HG03039 (cell line): Measurements from ENCODE around the gene CAPN13.

Source experiments
- ATAC-seq: cut with Tn5 transposase; IDR thresholded peaks from one replicate; pipeline ENCODE4 v1.9.1; 2021; ENCODE audit warnings: mild to moderate bottlenecking, moderate library complexity; ENCODE audit not compliant: unreplicated experiment

Gene CAPN13

DNA sequence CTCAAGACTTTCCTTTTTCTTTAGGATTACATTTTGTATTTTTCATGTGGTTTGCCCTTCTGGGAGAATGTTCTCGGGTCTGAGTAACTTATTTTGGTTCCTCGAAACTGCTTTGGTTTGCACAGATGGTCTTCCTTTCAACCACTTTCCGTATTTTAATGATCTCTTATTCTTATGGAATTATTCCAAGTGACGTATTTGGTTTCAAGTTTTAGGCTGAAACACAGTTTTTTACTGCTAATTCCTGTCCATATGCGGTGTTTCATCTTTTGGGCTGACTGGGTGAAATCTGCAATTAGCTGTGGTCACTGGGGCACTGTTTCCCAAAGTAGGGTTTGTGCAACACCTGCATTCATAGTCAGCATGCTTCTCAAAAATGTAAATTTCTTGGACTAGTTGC, 122.7 kb downstream of the CAPN13 start:
- ATAC-seq: no peak

- no peak for ATAC-seq
Observed at GRCh38 chr2:30684026-30684425, 123.2 kb downstream of the CAPN13 start.

DNA sequence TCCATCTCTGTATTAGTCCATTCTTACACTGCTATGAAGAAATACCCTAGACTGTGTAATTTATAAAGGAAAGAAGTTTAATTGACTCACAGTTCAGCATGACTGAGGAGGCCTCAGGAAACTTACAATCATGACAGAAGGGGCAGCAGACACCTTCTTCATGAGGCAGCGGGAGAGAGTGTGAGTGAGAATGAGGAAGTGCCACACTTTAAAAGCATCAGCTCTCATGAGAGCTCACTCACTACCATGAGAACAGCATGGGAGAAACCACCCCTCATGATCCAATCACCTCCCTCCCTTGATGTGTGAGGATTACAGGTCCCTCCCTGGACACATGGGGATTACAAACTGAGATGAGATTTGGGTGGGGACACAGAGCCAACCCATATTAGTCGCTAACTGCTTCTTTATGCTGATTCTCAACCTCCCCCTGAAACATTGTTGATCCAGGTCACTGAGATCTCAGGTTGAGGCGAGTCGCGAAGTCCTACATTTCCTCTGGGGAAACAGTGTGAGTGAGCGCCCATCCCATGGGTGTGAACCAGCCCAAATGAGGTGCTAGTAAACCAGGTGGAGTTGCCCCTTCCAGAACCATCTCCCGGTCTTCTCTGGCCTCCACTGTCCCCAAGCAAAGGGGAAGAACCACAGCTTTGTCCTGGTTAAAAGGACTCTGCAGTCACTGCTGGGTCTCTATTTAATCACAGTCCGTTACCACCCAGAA, 123.8 kb downstream of the CAPN13 start:
- ATAC-seq: no peak

- ATAC-seq: no peak
Observed at GRCh38 chr2:30681022-30681421, 126.2 kb downstream of the CAPN13 start.

GRCh38 chr2:30680121-30680520, 127.1 kb downstream of the CAPN13 start:
- no peak for ATAC-seq

GRCh38 chr2:30679426-30680088, 127.7 kb downstream of the CAPN13 start:
- no peak for ATAC-seq

GRCh38 chr2:30678410-30679137, 128.7 kb downstream of the CAPN13 start:
- no peak for ATAC-seq

GRCh38 chr2:30677861-30678385, 129.3 kb downstream of the CAPN13 start:
- no peak for ATAC-seq

DNA sequence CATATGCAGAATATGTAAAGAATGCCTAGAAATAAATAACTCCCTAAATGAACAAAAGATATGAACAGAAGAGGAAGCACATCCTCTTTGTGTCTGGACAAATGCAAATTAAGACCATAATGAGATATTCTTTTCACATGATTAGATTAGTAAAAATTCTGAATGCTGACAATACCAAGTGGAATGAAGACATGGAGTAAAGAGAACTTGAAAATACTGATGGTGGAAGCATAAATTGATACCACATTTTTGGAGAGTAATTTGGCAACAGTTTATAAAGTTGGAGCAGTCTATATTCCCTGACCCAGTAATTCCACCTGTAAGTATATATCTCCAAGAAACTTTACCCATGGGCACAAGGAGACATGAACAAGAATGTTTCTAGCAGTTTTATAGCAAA, 130.0 kb downstream of the CAPN13 start:
- no peak for ATAC-seq

DNA sequence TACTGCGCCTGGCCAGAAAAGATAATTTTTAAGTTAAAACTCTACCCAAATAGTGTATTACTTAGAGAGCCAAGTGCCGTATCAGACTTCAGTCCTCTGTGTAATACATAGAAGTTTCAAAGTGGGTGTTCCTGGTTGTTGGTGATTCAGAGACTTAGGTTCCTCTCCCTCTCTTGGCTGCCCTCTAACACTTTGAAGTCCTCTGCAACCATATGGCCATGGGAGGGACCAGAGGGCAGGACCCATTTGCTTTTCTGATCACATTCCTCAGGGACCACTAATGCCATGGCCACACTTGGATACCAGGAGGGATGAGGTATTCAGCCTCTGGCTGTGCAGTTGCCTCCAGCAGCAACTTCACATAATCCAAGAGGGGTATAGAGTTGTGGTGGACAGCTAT, 131.5 kb downstream of the CAPN13 start:
- ATAC-seq: no peak

- no peak for ATAC-seq
Observed at GRCh38 chr2:30673127-30673526, 134.1 kb downstream of the CAPN13 start.
